BLaER1 (cell line): ENCODE data around the gene GEMIN7.

Source experiments
- H3K27ac ChIP-seq: shearing (Covaris generic); formaldehyde crosslinking; 2 replicates; pipeline ENCODE4 v1.8.1; 2022
- H3K27me3 ChIP-seq: shearing (Covaris generic); formaldehyde crosslinking; 2 replicates; pipeline ENCODE4 v1.8.1; 2022
- H3K36me3 ChIP-seq: shearing (Covaris generic); formaldehyde crosslinking; 2 replicates; pipeline ENCODE4 v1.8.1; 2022
- H3K4me1 ChIP-seq: shearing (Covaris generic); formaldehyde crosslinking; 2 replicates; pipeline ENCODE4 v1.8.1; 2022
- H3K4me2 ChIP-seq: shearing (Covaris generic); formaldehyde crosslinking; 2 replicates; pipeline ENCODE4 v1.8.1; 2022
- H3K4me3 ChIP-seq: shearing (Covaris generic); formaldehyde crosslinking; 2 replicates; pipeline ENCODE4 v1.8.1; 2022
- H3K9ac ChIP-seq: shearing (Covaris generic); formaldehyde crosslinking; 2 replicates; pipeline ENCODE4 v1.8.1; 2022
- H3K9me3 ChIP-seq: shearing (Covaris generic); formaldehyde crosslinking; 2 replicates; pipeline ENCODE4 v1.8.1; 2022
- H4K20me1 ChIP-seq: shearing (Covaris generic); formaldehyde crosslinking; 2 replicates; pipeline ENCODE4 v1.8.1; 2022
- Cebpa-rat ChIP-seq: shearing (Covaris generic); IDR thresholded peaks from 2 replicates; pipeline ENCODE4 v1.8.1; 2022

The GEMIN7 gene

GRCh38 chr19:45086480-45086879 lies 7.4 kb downstream of the GEMIN7 start:
- Histone ChIP-seq H3K9me3 (no peaks in the 10 kb centered on the region), H3K27ac (no peak overlapping the region), H3K36me3 (peaks cover 86% of the 10 kb centered on the region), H3K4me3 (no peak overlapping the region), H4K20me1 (peaks cover 69% of the 10 kb centered on the region), H3K27me3 (no peaks in the 10 kb centered on the region), H3K4me2 (no peak overlapping the region), H3K9ac (no peak overlapping the region), H3K4me1 (peaks cover 33% of the 10 kb centered on the region)
- no peak for TF ChIP-seq Cebpa-rat

GRCh38 chr19:45087531-45087930 lies 8.5 kb downstream of the GEMIN7 start:
- peaks cover 22% of the 10 kb centered on the region for H3K4me1 ChIP-seq
- peak overlapping the region; percentile 47 for H3K27ac ChIP-seq
- H3K4me2 ChIP-seq = peak overlapping the region; percentile 21
- peaks cover 76% of the 10 kb centered on the region for H3K36me3 ChIP-seq
- H3K9me3 ChIP-seq = no peaks in the 10 kb centered on the region
- peak overlapping the region; percentile 26; the same call in 1 of the 2 replicates for H3K9ac ChIP-seq
- peaks cover 58% of the 10 kb centered on the region for H4K20me1 ChIP-seq
- no peak overlapping the region for H3K4me3 ChIP-seq
- H3K27me3 ChIP-seq = no peaks in the 10 kb centered on the region
- TF ChIP-seq Cebpa-rat = no peak

GRCh38 chr19:45090034-45090433 lies 11.0 kb downstream of the GEMIN7 start:
- no peak overlapping the region for H3K4me3 ChIP-seq
- H3K27ac ChIP-seq = no peak overlapping the region
- no peaks in the 10 kb centered on the region for H3K27me3 ChIP-seq
- no peak overlapping the region for H3K9ac ChIP-seq
- H3K4me1 ChIP-seq = peaks cover 33% of the 10 kb centered on the region
- H4K20me1 ChIP-seq = peaks cover 59% of the 10 kb centered on the region
- no peak overlapping the region for H3K4me2 ChIP-seq
- no peak for TF ChIP-seq Cebpa-rat
- H3K36me3 ChIP-seq = peaks cover 62% of the 10 kb centered on the region
- no peaks in the 10 kb centered on the region for H3K9me3 ChIP-seq

GRCh38 chr19:45090606-45091005 lies 11.5 kb downstream of the GEMIN7 start:
- peaks cover 60% of the 10 kb centered on the region for H4K20me1 ChIP-seq
- no peak overlapping the region for H3K4me3 ChIP-seq
- H3K36me3 ChIP-seq = peaks cover 62% of the 10 kb centered on the region
- H3K27me3 ChIP-seq = no peaks in the 10 kb centered on the region
- H3K9ac ChIP-seq = no peak overlapping the region
- no peak overlapping the region for H3K27ac ChIP-seq
- 0 out of 2 replicates have a peak overlapping the region, but pooled peaks have one; percentile 93 for H3K4me2 ChIP-seq
- no peak for TF ChIP-seq Cebpa-rat
- H3K9me3 ChIP-seq = no peaks in the 10 kb centered on the region
- peaks cover 38% of the 10 kb centered on the region for H3K4me1 ChIP-seq

- Histone ChIP-seq H3K27ac (peak overlapping the region; percentile 100), H3K4me1 (peaks cover 45% of the 10 kb centered on the region), H3K4me3 (peak overlapping the region; percentile 95), H4K20me1 (peaks cover 63% of the 10 kb centered on the region), H3K9me3 (no peaks in the 10 kb centered on the region), H3K4me2 (peak overlapping the region; percentile 93), H3K9ac (peak overlapping the region; percentile 100), H3K27me3 (no peaks in the 10 kb centered on the region), H3K36me3 (peaks cover 66% of the 10 kb centered on the region)
- TF ChIP-seq Cebpa-rat = no peak
Measured at GRCh38 chr19:45091031-45091923, 12.2 kb downstream of the GEMIN7 start.

- Histone ChIP-seq H3K4me3 (peak within 1 kb of the TSS; percentile 95), H4K20me1 (peaks cover 67% of the 10 kb centered on the region), H3K4me2 (peak within 1 kb of the TSS; percentile 93), H3K27ac (peak within 1 kb of the TSS; percentile 100), H3K36me3 (peaks cover 67% of the 10 kb centered on the region), H3K9ac (peak within 1 kb of the TSS; percentile 100), H3K9me3 (no peaks in the 10 kb centered on the region), H3K27me3 (no peaks in the 10 kb centered on the region), H3K4me1 (peaks cover 53% of the 10 kb centered on the region)
- TF ChIP-seq Cebpa-rat = no peak
Measured at GRCh38 chr19:45092747-45093678, 14.0 kb downstream of the GEMIN7 start, which contains the start of gene PPP1R37. PPP1R37 (plus strand) TSS chr19:45093179; CDS start chr19:45093326, 147 bp downstream.

GRCh38 chr19:45094137-45094536 lies 15.1 kb downstream of the GEMIN7 start:
- peaks cover 78% of the 10 kb centered on the region for H4K20me1 ChIP-seq
- peaks cover 56% of the 10 kb centered on the region for H3K36me3 ChIP-seq
- TF ChIP-seq Cebpa-rat = no peak
- peak overlapping the region; percentile 100 for H3K27ac ChIP-seq
- peak overlapping the region; percentile 93 for H3K4me2 ChIP-seq
- H3K9ac ChIP-seq = peak overlapping the region; percentile 100
- no peaks in the 10 kb centered on the region for H3K9me3 ChIP-seq
- peaks cover 61% of the 10 kb centered on the region for H3K4me1 ChIP-seq
- peak overlapping the region; percentile 95 for H3K4me3 ChIP-seq
- H3K27me3 ChIP-seq = no peaks in the 10 kb centered on the region

- Histone ChIP-seq H3K9ac (peak overlapping the region; percentile 100), H3K4me3 (peak overlapping the region; percentile 95)
Measured at GRCh38 chr19:45094707-45095106, 15.6 kb downstream of the GEMIN7 start.

GRCh38 chr19:45095496-45096413 lies 16.7 kb downstream of the GEMIN7 start:
- Histone ChIP-seq H3K36me3 (peaks cover 52% of the 10 kb centered on the region), H3K4me2 (peak overlapping the region; percentile 93), H3K27ac (peak overlapping the region; percentile 52; the same call in 1 of the 2 replicates), H3K4me3 (no peak overlapping the region), H3K9ac (peak overlapping the region; percentile 100), H4K20me1 (peaks cover 81% of the 10 kb centered on the region), H3K27me3 (no peaks in the 10 kb centered on the region), H3K4me1 (peaks cover 77% of the 10 kb centered on the region), H3K9me3 (no peaks in the 10 kb centered on the region)
- TF ChIP-seq Cebpa-rat = peak; percentile 21; the same call in 1 of the 2 replicates

More at GRCh38 chr19:45094707-45095106, 15.6 kb downstream of the GEMIN7 start:
- Histone ChIP-seq H3K4me1 (peaks cover 67% of the 10 kb centered on the region), H3K27ac (0 out of 2 replicates have a peak overlapping the region, but pooled peaks have one; percentile 100), H3K4me2 (peak overlapping the region; percentile 93), H3K36me3 (peaks cover 56% of the 10 kb centered on the region), H3K9me3 (no peaks in the 10 kb centered on the region), H4K20me1 (peaks cover 80% of the 10 kb centered on the region), H3K27me3 (no peaks in the 10 kb centered on the region)
- TF ChIP-seq Cebpa-rat = no peak
